GM12891 (cell line): ENCODE measurements around the gene KLHL36.
"Not testable (repeated sequence)": the region's sequence is repeated elsewhere in the genome, so short reads cannot be mapped to it uniquely, and the experiment has no call there.

Source experiments
- PAX5 ChIP-seq: IDR thresholded peaks from 2 replicates; pipeline ENCODE4 v1.6.1; 2011; ENCODE audit warnings: low read length, moderate library complexity, mild to moderate bottlenecking; ENCODE audit not compliant: insufficient read depth, severe bottlenecking
- POLR2A ChIP-seq: IDR thresholded peaks from 2 replicates; pipeline ENCODE4 v1.6.1; 2011; ENCODE audit warnings: low read depth, low read length, control low read depth
- POLR2AphosphoS5 ChIP-seq: IDR thresholded peaks from 2 replicates; pipeline ENCODE4 v1.6.1; 2011; ENCODE audit warnings: low read depth, low read length, control low read depth
- TAF1 ChIP-seq: IDR thresholded peaks from 2 replicates; pipeline ENCODE4 v1.6.1; 2011; ENCODE audit warnings: low read depth, low read length, control low read depth

GRCh38 chr16:84632862-84633261 lies 15.4 kb upstream of the KLHL36 start:
- not testable (repeated sequence) for TF ChIP-seq TAF1, POLR2A, POLR2AphosphoS5, PAX5
